Neural cell (in vitro differentiated cells): ENCODE results near the gene DGKG. TPM values are rescaled to one million over a fixed set of nuclear protein-coding genes. Genes with fewer than 3 reads are reported as not detected.

ENCODE experiments used
- H2AFZ ChIP-seq: fragments of 200-600, 300-800 bp; sonication (generic), shearing (Covaris generic); 2 replicates; pipeline ENCODE4 v1.6.0; 2014; ENCODE audit warnings: low read depth, mild to moderate bottlenecking, antibody characterized with exemption, low read length, moderate library complexity
- H3F3A ChIP-seq: fragments of 200-600 bp; shearing (Covaris generic); 2 replicates; pipeline ENCODE4 v1.6.1; 2016; ENCODE audit warnings: mild to moderate bottlenecking, moderate library complexity, mixed read lengths, antibody characterized with exemption, low read length; ENCODE audit not compliant: insufficient read depth, poor library complexity, severe bottlenecking
- H3K27ac ChIP-seq: fragments of 200-600, 300-800 bp; sonication (generic), shearing (Covaris generic); 2 replicates; pipeline ENCODE4 v1.5.1; 2014; ENCODE audit warnings: mild to moderate bottlenecking, low read length, moderate library complexity
- H3K27me3 ChIP-seq: fragments of 300-800, 200-600 bp; sonication (generic), shearing (Covaris generic); 2 replicates; pipeline ENCODE4 v1.6.0; 2014; ENCODE audit warnings: mild to moderate bottlenecking, low read depth, low read length, moderate library complexity; ENCODE audit not compliant: insufficient read depth
- H3K36me3 ChIP-seq: fragments of 300-800, 200-600 bp; sonication (generic), shearing (Covaris generic); 2 replicates; pipeline ENCODE4 v1.5.1; 2014; ENCODE audit warnings: mild to moderate bottlenecking, antibody characterized with exemption, low read length, moderate library complexity; ENCODE audit not compliant: insufficient read depth
- H3K4me2 ChIP-seq: fragments of 300-800, 200-600 bp; sonication (generic), shearing (Covaris generic); 2 replicates; pipeline ENCODE4 v1.6.0; 2014; ENCODE audit warnings: mild to moderate bottlenecking, low read length
- H3K4me3 ChIP-seq: fragments of 300-800, 200-600 bp; sonication (generic), shearing (Covaris generic); 2 replicates; pipeline ENCODE4 v1.5.1; 2014; ENCODE audit warnings: mild to moderate bottlenecking, low read length, moderate library complexity
- H3K79me2 ChIP-seq: fragments of 200-600 bp; shearing (Covaris generic); replicated peaks from 2 replicates; pipeline ENCODE4 v1.6.0; 2014; ENCODE audit warnings: mild to moderate bottlenecking, low read length, moderate library complexity; ENCODE audit not compliant: insufficient read depth
- H3K9ac ChIP-seq: fragments of 300-800, 200-600 bp; sonication (generic), shearing (Covaris generic); 2 replicates; pipeline ENCODE4 v1.6.1; 2016; ENCODE audit warnings: mild to moderate bottlenecking, low read length, mixed read lengths
- H3K9me2 ChIP-seq: fragments of 200-600 bp; shearing (Covaris generic); 2 replicates; pipeline ENCODE4 v1.6.1; 2016; ENCODE audit warnings: mild to moderate bottlenecking, low read length, mixed read lengths; ENCODE audit not compliant: insufficient read depth
- H3K9me3 ChIP-seq: fragments of 200-600, 300-800 bp; sonication (generic), shearing (Covaris generic); 2 replicates; pipeline ENCODE4 v1.6.1; 2016; ENCODE audit warnings: mild to moderate bottlenecking, mixed run types, low read length, moderate library complexity, mixed read lengths
- H4K20me1 ChIP-seq: fragments of 200-600 bp; shearing (Covaris generic); 2 replicates; pipeline ENCODE4 v1.6.1; 2016; ENCODE audit warnings: mild to moderate bottlenecking, mixed run types; ENCODE audit not compliant: insufficient read depth
- EP300 ChIP-seq: fragments of 450-650 bp; conservative IDR thresholded peaks from 2 replicates; pipeline ENCODE4 v1.6.1; 2014; ENCODE audit warnings: antibody characterized with exemption, mild to moderate bottlenecking, moderate library complexity; ENCODE audit not compliant: poor library complexity, severe bottlenecking
- EZH2 ChIP-seq: fragments of 200-600, 300-800 bp; shearing (Covaris generic), sonication (generic); IDR thresholded peaks from 2 replicates; pipeline ENCODE4 v1.6.1; 2014; ENCODE audit warnings: antibody characterized with exemption, low read length, borderline replicate concordance, mild to moderate bottlenecking; ENCODE audit not compliant: insufficient read depth, poor library complexity, severe bottlenecking
- MXI1 ChIP-seq: fragments of 450-650 bp; conservative IDR thresholded peaks from 2 replicates; pipeline ENCODE4 v1.6.1; 2014; ENCODE audit warnings: antibody characterized with exemption, mild to moderate bottlenecking; ENCODE audit not compliant: poor library complexity, severe bottlenecking
- POLR2AphosphoS5 ChIP-seq: IDR thresholded peaks from 2 replicates; pipeline ENCODE4 v1.6.1; 2012
- RAD21 ChIP-seq: fragments of 450-650 bp; conservative IDR thresholded peaks from 2 replicates; pipeline ENCODE4 v1.6.1; 2014; ENCODE audit warnings: antibody characterized with exemption, mild to moderate bottlenecking, moderate library complexity
- SMC3 ChIP-seq: fragments of 450-650 bp; conservative IDR thresholded peaks from 2 replicates; pipeline ENCODE4 v1.6.1; 2014; ENCODE audit warnings: antibody characterized with exemption, mild to moderate bottlenecking, moderate library complexity; ENCODE audit not compliant: poor library complexity
- TAF1 ChIP-seq: IDR thresholded peaks from 2 replicates; pipeline ENCODE4 v1.6.1; 2012; ENCODE audit warnings: low read depth
- polyA plus RNA-seq: library from polyadenylated mRNA; depleted of rRNA; stranded (reverse); fragments of >200 nt; gene quantifications from 2 replicates; pipeline ENCODE4 v1.2.3, GENCODE V29; 2014
- TF ChIP-seq, protein P1 (sequence below): IDR thresholded peaks from 2 replicates; pipeline ENCODE4 v1.6.1; 2012; ENCODE audit warnings: borderline replicate concordance
- TF ChIP-seq, protein P2 (sequence below): fragments of 450-650 bp; IDR thresholded peaks from 2 replicates; pipeline ENCODE4 v1.5.1; 2014; ENCODE audit warnings: antibody characterized with exemption, mild to moderate bottlenecking, moderate library complexity; ENCODE audit not compliant: poor library complexity, severe bottlenecking

DGKG gene
- polyA plus RNA-seq, 1 donor from 2014 or later, result not detected

DNA sequence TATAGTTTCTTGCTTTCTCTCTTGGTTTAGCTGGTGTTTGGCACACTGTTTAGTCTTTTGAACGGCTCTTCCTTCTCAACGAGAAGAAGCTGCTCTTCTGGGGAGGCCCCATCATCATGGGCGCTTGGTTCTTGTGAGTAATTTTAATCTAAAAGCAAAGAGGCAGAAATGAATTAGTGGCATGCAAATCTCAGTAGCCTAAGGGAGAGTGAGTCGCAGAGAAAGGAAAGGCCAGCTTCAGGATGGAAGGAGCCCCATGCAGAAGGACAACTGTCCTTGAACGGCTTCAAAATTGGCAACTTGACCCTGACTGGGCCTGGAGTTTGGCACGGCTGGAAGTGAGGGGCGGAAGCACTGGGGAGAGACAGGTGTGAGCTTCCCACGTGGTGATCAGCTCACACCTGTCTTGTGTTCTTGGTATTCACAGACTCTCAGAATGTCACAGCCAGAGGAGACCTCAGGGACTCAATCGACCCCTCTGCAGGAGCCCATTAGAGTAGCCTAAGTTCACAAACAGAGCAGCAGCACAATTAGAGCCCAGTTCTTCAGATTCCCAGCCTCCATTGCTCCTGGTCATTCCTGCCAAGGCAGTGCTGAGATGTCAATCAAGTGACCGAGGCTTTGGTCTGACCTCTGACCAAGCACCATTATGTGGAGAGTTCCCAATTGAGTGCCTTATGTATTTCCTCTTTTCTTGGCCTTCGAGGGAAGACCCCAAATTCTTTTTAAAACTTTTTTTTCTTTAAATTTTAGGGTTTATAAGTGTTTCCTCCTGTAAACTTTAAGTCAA lies 211.8 kb downstream of the DGKG start:
- TF ChIP-seq MXI1 (no peak), SMC3 (no peak), POLR2AphosphoS5 (no peak), EP300 (no peak), RAD21 (no peak), TAF1 (no peak), EZH2 (no peak)
- TF ChIP-seq, protein P1, sequence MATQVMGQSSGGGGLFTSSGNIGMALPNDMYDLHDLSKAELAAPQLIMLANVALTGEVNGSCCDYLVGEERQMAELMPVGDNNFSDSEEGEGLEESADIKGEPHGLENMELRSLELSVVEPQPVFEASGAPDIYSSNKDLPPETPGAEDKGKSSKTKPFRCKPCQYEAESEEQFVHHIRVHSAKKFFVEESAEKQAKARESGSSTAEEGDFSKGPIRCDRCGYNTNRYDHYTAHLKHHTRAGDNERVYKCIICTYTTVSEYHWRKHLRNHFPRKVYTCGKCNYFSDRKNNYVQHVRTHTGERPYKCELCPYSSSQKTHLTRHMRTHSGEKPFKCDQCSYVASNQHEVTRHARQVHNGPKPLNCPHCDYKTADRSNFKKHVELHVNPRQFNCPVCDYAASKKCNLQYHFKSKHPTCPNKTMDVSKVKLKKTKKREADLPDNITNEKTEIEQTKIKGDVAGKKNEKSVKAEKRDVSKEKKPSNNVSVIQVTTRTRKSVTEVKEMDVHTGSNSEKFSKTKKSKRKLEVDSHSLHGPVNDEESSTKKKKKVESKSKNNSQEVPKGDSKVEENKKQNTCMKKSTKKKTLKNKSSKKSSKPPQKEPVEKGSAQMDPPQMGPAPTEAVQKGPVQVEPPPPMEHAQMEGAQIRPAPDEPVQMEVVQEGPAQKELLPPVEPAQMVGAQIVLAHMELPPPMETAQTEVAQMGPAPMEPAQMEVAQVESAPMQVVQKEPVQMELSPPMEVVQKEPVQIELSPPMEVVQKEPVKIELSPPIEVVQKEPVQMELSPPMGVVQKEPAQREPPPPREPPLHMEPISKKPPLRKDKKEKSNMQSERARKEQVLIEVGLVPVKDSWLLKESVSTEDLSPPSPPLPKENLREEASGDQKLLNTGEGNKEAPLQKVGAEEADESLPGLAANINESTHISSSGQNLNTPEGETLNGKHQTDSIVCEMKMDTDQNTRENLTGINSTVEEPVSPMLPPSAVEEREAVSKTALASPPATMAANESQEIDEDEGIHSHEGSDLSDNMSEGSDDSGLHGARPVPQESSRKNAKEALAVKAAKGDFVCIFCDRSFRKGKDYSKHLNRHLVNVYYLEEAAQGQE, result no peak
- TF ChIP-seq, protein P2, sequence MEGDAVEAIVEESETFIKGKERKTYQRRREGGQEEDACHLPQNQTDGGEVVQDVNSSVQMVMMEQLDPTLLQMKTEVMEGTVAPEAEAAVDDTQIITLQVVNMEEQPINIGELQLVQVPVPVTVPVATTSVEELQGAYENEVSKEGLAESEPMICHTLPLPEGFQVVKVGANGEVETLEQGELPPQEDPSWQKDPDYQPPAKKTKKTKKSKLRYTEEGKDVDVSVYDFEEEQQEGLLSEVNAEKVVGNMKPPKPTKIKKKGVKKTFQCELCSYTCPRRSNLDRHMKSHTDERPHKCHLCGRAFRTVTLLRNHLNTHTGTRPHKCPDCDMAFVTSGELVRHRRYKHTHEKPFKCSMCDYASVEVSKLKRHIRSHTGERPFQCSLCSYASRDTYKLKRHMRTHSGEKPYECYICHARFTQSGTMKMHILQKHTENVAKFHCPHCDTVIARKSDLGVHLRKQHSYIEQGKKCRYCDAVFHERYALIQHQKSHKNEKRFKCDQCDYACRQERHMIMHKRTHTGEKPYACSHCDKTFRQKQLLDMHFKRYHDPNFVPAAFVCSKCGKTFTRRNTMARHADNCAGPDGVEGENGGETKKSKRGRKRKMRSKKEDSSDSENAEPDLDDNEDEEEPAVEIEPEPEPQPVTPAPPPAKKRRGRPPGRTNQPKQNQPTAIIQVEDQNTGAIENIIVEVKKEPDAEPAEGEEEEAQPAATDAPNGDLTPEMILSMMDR, result no peak

DNA sequence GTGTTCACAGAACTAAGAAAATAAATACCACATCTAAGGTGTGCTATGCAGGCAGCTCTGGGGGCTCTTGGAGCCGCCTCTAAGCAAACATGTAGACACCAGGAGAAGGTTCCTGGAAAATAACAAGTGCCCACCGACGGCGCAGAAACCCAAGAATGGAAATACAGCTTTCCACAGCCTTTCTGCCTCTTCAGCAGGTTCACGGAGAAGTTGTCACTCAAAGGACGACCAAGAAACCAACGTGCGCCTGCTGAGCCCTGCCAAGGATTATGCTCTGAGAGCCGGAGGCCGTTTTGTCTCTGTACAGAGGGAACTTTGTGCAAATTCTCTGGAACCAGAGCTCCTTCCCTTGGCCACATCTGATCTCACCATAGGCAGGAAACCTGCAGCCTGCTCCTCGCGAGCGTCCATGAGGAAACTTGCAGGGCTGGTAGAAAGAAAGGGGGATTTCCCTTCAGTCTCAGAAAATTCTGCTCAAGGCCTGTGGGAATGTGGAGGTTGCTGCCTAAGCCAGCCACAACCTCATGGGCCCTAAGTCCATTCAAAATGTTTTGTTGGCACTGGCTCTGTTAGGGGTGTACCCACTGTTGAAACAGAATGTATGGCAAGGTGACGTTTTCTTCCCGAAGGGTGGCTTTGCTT lies 212.6 kb downstream of the DGKG start:
- H3K36me3 ChIP-seq, result no peaks in the 10 kb centered on the region
- H3K27ac ChIP-seq, result no peak overlapping the region
- H3F3A ChIP-seq, result no peaks in the 10 kb centered on the region
- no peak overlapping the region for H3K9ac ChIP-seq
- no peaks in the 10 kb centered on the region for H3K79me2 ChIP-seq
- H3K4me2 ChIP-seq, result no peak overlapping the region
- no peak overlapping the region for H2AFZ ChIP-seq
- no peaks in the 10 kb centered on the region for H3K9me3 ChIP-seq
- no peaks in the 10 kb centered on the region for H4K20me1 ChIP-seq
- no peak for TF ChIP-seq POLR2AphosphoS5
- TF ChIP-seq, protein P1, result no peak
- no peak for TF ChIP-seq EZH2
- TF ChIP-seq RAD21, result no peak
- no peak for TF ChIP-seq EP300
- TF ChIP-seq SMC3, result no peak
- TF ChIP-seq TAF1, result no peak
- TF ChIP-seq, protein P2, result no peak
- TF ChIP-seq MXI1, result no peak
- no peaks in the 10 kb centered on the region for H3K27me3 ChIP-seq
- H3K4me3 ChIP-seq, result no peak overlapping the region
- H3K9me2 ChIP-seq, result no peaks in the 10 kb centered on the region

More for the DNA sequence above, 211.8 kb downstream of the DGKG start:
- Histone ChIP-seq H3K9me3 (no peaks in the 10 kb centered on the region), H4K20me1 (no peaks in the 10 kb centered on the region), H3K9me2 (no peaks in the 10 kb centered on the region), H3K79me2 (no peaks in the 10 kb centered on the region), H3K9ac (no peak overlapping the region), H3K4me3 (no peak overlapping the region), H3K27ac (no peak overlapping the region), H3F3A (no peaks in the 10 kb centered on the region), H3K4me2 (no peak overlapping the region), H3K27me3 (no peaks in the 10 kb centered on the region), H3K36me3 (no peaks in the 10 kb centered on the region), H2AFZ (no peak overlapping the region)
